ENCODE data around the gene CYBRD1.

Gene CYBRD1

DNA sequence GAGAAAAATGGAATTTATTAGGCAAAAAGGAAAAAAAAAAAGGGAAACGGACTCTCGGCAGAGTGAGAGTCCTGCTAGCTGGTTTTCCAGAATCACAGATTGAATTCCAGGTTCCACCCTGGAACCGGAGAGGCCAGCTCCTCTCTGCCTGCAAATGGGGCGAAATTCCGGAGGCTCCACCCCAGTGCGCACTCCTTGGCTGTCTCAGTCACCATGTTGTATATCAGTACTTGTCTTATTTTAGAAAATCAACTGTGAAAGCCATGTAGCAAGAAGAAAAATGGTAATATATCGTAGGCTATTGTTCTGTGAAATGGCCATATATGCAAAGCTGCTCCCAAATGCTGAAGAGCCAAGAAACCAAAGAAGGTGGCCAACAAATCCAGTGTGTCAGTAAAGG, 49.4 kb downstream of the CYBRD1 start:
- no peaks in the 10 kb centered on the region for H3K27me3 ChIP-seq (replicated peaks)
- H3K4me3 ChIP-seq (ENCODE audit: low read depth, low read length), result no peak overlapping the region
- in situ Hi-C loops (cut with HindIII; ENCODE audit: low pct_ligation_motif_present, low sequenced_read_pairs), result no loop called here
- no peak for TF ChIP-seq CTCF (IDR thresholded peaks at IDR 0.05; ENCODE audit: low read depth, low read length, missing control alignments)
- H3K36me3 ChIP-seq (replicated peaks), result no peaks in the 10 kb centered on the region
- DNase-seq, result no peak
- no peak overlapping the region for H3K27ac ChIP-seq

DNA sequence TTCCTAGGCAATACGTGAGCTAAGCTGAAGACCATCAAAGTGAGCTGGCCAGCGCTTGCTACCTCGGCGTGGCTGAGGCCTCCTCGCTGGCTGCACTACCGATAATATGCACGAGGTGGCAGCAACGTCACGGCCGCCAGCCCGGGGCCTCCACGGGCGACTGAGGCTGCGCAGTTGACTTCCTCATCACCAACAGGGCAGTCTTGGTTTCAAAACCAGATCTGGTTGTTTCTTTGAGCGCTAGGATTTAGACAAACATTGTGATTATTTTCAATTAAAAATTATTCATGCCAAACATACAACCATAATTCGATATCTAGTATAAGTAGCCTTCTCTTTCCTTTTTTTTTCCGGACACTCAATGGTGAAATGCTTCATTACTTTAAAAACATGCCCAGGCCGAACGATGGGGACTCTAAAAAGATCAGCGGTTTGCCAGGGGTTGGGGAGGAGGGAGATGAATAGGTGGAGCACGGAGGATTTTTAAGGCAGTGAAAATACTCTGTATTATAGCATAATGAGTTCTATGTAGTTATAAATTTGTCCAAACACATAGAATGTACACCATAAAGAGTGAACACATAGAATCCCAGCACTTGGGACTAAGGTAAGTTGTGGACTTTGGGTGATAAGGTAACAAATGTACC, 52.0 kb downstream of the CYBRD1 start:
- no peak overlapping the region for H3K4me3 ChIP-seq (ENCODE audit: low read depth, low read length)
- peak; percentile 68 for DNase-seq
- peak; percentile 98 for TF ChIP-seq CTCF (IDR thresholded peaks at IDR 0.05; ENCODE audit: low read depth, low read length, missing control alignments)
- H3K27me3 ChIP-seq (replicated peaks), result no peaks in the 10 kb centered on the region
- no peaks in the 10 kb centered on the region for H3K36me3 ChIP-seq (replicated peaks)
- no peak overlapping the region for H3K27ac ChIP-seq
- in situ Hi-C loops (cut with HindIII; ENCODE audit: low pct_ligation_motif_present, low sequenced_read_pairs), result no loop called here

DNA sequence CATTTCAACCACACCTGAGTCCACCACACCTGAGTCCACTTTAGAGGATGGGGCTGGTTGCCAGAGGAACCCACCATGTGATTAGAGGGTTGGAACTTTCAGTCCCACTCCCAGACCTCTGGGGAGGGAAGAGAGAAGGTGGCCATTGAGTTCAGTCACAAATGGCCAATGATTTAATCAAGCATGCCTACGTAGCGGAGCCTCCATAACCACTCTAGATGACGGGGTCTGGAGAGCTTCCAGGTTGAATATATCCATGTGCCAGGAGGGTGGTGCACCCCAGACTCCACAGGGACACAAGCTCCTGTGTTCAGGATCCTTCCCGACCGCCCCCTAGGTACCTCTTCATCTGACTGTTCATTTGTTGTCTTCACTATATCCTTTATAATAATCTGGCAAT, 53.3 kb downstream of the CYBRD1 start:
- in situ Hi-C loops (cut with HindIII; ENCODE audit: low pct_ligation_motif_present, low sequenced_read_pairs), result no loop called here
- Histone ChIP-seq H3K4me3 (ENCODE audit: low read depth, low read length) (no peak overlapping the region), H3K36me3 (replicated peaks) (no peaks in the 10 kb centered on the region), H3K27ac (no peak overlapping the region), H3K27me3 (replicated peaks) (no peaks in the 10 kb centered on the region)
- TF ChIP-seq CTCF (IDR thresholded peaks at IDR 0.05; ENCODE audit: low read depth, low read length, missing control alignments), result no peak
- DNase-seq, result no peak

- Histone ChIP-seq H3K4me3 (ENCODE audit: low read depth, low read length) (no peak overlapping the region), H3K27ac (no peak overlapping the region), H3K27me3 (replicated peaks) (no peaks in the 10 kb centered on the region), H3K36me3 (replicated peaks) (no peaks in the 10 kb centered on the region)
- in situ Hi-C loops (cut with HindIII; ENCODE audit: low pct_ligation_motif_present, low sequenced_read_pairs), result no loop called here
- TF ChIP-seq CTCF (IDR thresholded peaks at IDR 0.05; ENCODE audit: low read depth, low read length, missing control alignments), result no peak
- DNase-seq, result no peak
Observed at GRCh38 chr2:171578127-171578803, 56.0 kb downstream of the CYBRD1 start.

- no peaks in the 10 kb centered on the region for H3K27me3 ChIP-seq (replicated peaks)
- no peak overlapping the region for H3K4me3 ChIP-seq (ENCODE audit: low read depth, low read length)
- H3K36me3 ChIP-seq (replicated peaks), result no peaks in the 10 kb centered on the region
- no peak overlapping the region for H3K27ac ChIP-seq
- DNase-seq, result no peak
- TF ChIP-seq CTCF (IDR thresholded peaks at IDR 0.05; ENCODE audit: low read depth, low read length, missing control alignments), result no peak
- in situ Hi-C loops (cut with HindIII; ENCODE audit: low pct_ligation_motif_present, low sequenced_read_pairs), result no loop called here
Observed at GRCh38 chr2:171579481-171579880, 57.2 kb downstream of the CYBRD1 start.

Measured in brain microvascular endothelial cell (primary cell).